Adipocyte (in vitro differentiated cells): ENCODE measurements around the gene SLC6A12.

Experiments used
- DNase-seq: peaks from one replicate; pipeline ENCODE4 v3.0.0-alpha.2; 2015; ENCODE audit warnings: low read depth
- H3K27me3 ChIP-seq: replicated peaks from 2 replicates; pipeline ENCODE4 v1.7.0; 2013; ENCODE audit warnings: mild to moderate bottlenecking, low read length, moderate library complexity; ENCODE audit not compliant: control insufficient read depth, insufficient read depth
- H3K36me3 ChIP-seq: 2 replicates; pipeline ENCODE4 v1.7.0; 2013; ENCODE audit warnings: low read length, mild to moderate bottlenecking, moderate library complexity; ENCODE audit not compliant: control insufficient read depth, insufficient read depth, severe bottlenecking
- H3K4me1 ChIP-seq: 2 replicates; pipeline ENCODE4 v1.7.0; 2013; ENCODE audit warnings: mild to moderate bottlenecking, low read length, moderate library complexity; ENCODE audit not compliant: control insufficient read depth, insufficient read depth
- H3K4me3 ChIP-seq: 2 replicates; pipeline ENCODE4 v1.7.0; 2013; ENCODE audit warnings: mild to moderate bottlenecking, low read length, moderate library complexity
- H3K9ac ChIP-seq: 2 replicates; pipeline ENCODE4 v1.7.0; 2013; ENCODE audit warnings: mild to moderate bottlenecking, low read length, moderate library complexity
- H3K9me3 ChIP-seq: 2 replicates; pipeline ENCODE4 v1.7.0; 2013; ENCODE audit warnings: mild to moderate bottlenecking, low read length, moderate library complexity; ENCODE audit not compliant: control insufficient read depth

Gene SLC6A12

GRCh38 chr12:214003-214741, at the start of gene SLC6A12:
Gene SLC6A12, minus strand, starts transcription at chr12:214157. Its CDS starts 4,171 bp downstream, at chr12:209986.
- no peaks in the 10 kb centered on the region for H3K36me3 ChIP-seq
- DNase-seq, result no peak
- peaks cover 10% of the 10 kb centered on the region for H3K4me1 ChIP-seq
- H3K9ac ChIP-seq, result no peak within 1 kb of the TSS
- H3K9me3 ChIP-seq, result no peaks in the 10 kb centered on the region
- H3K4me3 ChIP-seq, result peak within 1 kb of the TSS; percentile 46
- H3K27me3 ChIP-seq, result peaks cover 56% of the 10 kb centered on the region

GRCh38 chr12:263574-263973, 49.6 kb upstream of the SLC6A12 start:
- DNase-seq, result no peak
- H3K9ac ChIP-seq, result no peak overlapping the region
- H3K36me3 ChIP-seq, result no peaks in the 10 kb centered on the region
- H3K27me3 ChIP-seq, result peaks cover 19% of the 10 kb centered on the region
- no peaks in the 10 kb centered on the region for H3K9me3 ChIP-seq
- H3K4me3 ChIP-seq, result no peak overlapping the region
- peaks cover 15% of the 10 kb centered on the region for H3K4me1 ChIP-seq

GRCh38 chr12:262817-263216, 48.9 kb upstream of the SLC6A12 start, which contains the start of gene SLC6A13:
Gene SLC6A13, minus strand, starts transcription at chr12:262836. Its CDS starts 2,784 bp downstream, at chr12:260052.
- H3K27me3 ChIP-seq, result peaks cover 27% of the 10 kb centered on the region
- H3K4me3 ChIP-seq, result no peak within 1 kb of the TSS
- H3K36me3 ChIP-seq, result no peaks in the 10 kb centered on the region
- DNase-seq, result no peak
- no peak within 1 kb of the TSS for H3K9ac ChIP-seq
- H3K9me3 ChIP-seq, result no peaks in the 10 kb centered on the region
- H3K4me1 ChIP-seq, result peaks cover 11% of the 10 kb centered on the region

- Histone ChIP-seq H3K4me1 (peaks cover 4% of the 10 kb centered on the region), H3K27me3 (peaks cover 34% of the 10 kb centered on the region), H3K36me3 (no peaks in the 10 kb centered on the region), H3K9ac (no peak overlapping the region), H3K4me3 (no peak overlapping the region), H3K9me3 (no peaks in the 10 kb centered on the region)
- DNase-seq, result no peak
These were observed 48.2 kb upstream of the SLC6A12 start for GRCh38 chr12:262113-262512.

GRCh38 chr12:257521-258321, 43.8 kb upstream of the SLC6A12 start:
- H3K9ac ChIP-seq, result no peak overlapping the region
- no peak overlapping the region for H3K4me3 ChIP-seq
- no peaks in the 10 kb centered on the region for H3K36me3 ChIP-seq
- H3K4me1 ChIP-seq, result no peaks in the 10 kb centered on the region
- H3K9me3 ChIP-seq, result no peaks in the 10 kb centered on the region
- DNase-seq, result no peak
- peaks cover 60% of the 10 kb centered on the region for H3K27me3 ChIP-seq

- H3K27me3 ChIP-seq, result peaks cover 64% of the 10 kb centered on the region
- no peak overlapping the region for H3K9ac ChIP-seq
- no peaks in the 10 kb centered on the region for H3K4me1 ChIP-seq
- no peak overlapping the region for H3K4me3 ChIP-seq
- H3K9me3 ChIP-seq, result no peaks in the 10 kb centered on the region
- no peaks in the 10 kb centered on the region for H3K36me3 ChIP-seq
- no peak for DNase-seq
These were observed 43.0 kb upstream of the SLC6A12 start for GRCh38 chr12:256958-257357.

GRCh38 chr12:256225-256624, 42.3 kb upstream of the SLC6A12 start:
- Histone ChIP-seq H3K36me3 (no peaks in the 10 kb centered on the region), H3K4me1 (no peaks in the 10 kb centered on the region), H3K4me3 (no peak overlapping the region), H3K27me3 (peaks cover 62% of the 10 kb centered on the region), H3K9me3 (no peaks in the 10 kb centered on the region), H3K9ac (no peak overlapping the region)
- no peak for DNase-seq

- no peaks in the 10 kb centered on the region for H3K4me1 ChIP-seq
- no peak overlapping the region for H3K9ac ChIP-seq
- no peaks in the 10 kb centered on the region for H3K9me3 ChIP-seq
- no peak for DNase-seq
- no peaks in the 10 kb centered on the region for H3K36me3 ChIP-seq
- H3K4me3 ChIP-seq, result no peak overlapping the region
- H3K27me3 ChIP-seq, result peaks cover 53% of the 10 kb centered on the region
These were observed 41.0 kb upstream of the SLC6A12 start for GRCh38 chr12:254912-255311.

- H3K9ac ChIP-seq, result no peak overlapping the region
- H3K9me3 ChIP-seq, result peaks cover 1% of the 10 kb centered on the region
- no peaks in the 10 kb centered on the region for H3K36me3 ChIP-seq
- H3K4me1 ChIP-seq, result no peaks in the 10 kb centered on the region
- H3K4me3 ChIP-seq, result no peak overlapping the region
- H3K27me3 ChIP-seq, result peaks cover 48% of the 10 kb centered on the region
- DNase-seq, result no peak
These were observed 40.1 kb upstream of the SLC6A12 start for GRCh38 chr12:254039-254438.

- Histone ChIP-seq H3K4me1 (no peaks in the 10 kb centered on the region), H3K9me3 (peaks cover 8% of the 10 kb centered on the region), H3K27me3 (peaks cover 42% of the 10 kb centered on the region), H3K36me3 (no peaks in the 10 kb centered on the region), H3K4me3 (no peak overlapping the region), H3K9ac (no peak overlapping the region)
- no peak for DNase-seq
These were observed 39.3 kb upstream of the SLC6A12 start for GRCh38 chr12:253116-253831.

GRCh38 chr12:252636-253035, 38.7 kb upstream of the SLC6A12 start:
- H3K4me1 ChIP-seq, result no peaks in the 10 kb centered on the region
- no peak for DNase-seq
- peaks cover 36% of the 10 kb centered on the region for H3K27me3 ChIP-seq
- H3K36me3 ChIP-seq, result no peaks in the 10 kb centered on the region
- H3K4me3 ChIP-seq, result no peak overlapping the region
- H3K9me3 ChIP-seq, result peaks cover 14% of the 10 kb centered on the region
- H3K9ac ChIP-seq, result no peak overlapping the region
